Activated T-helper 1 cell treated with anti-CD3 and anti-CD28 coated beads, Interleukin-12 subunit alpha, Interleukin-12 subunit beta, Interleukin-2, Interleukin-4 antibody, amounts not matched to agents 30 ng/mL and 10 ng/mL and 1 ng/mL, durations not matched to agents 14 hours and 24 hours and 36 hours (primary cell): ENCODE measurements around the gene COL25A1. TPM values are rescaled to one million over a fixed set of nuclear protein-coding genes. Genes with fewer than 3 reads are reported as not detected.

Experiments used
- DNase-seq: peaks from one replicate; pipeline ENCODE4 v3.0.0; 2021; ENCODE audit warnings: low spot score
- H3K27ac Mint-ChIP-seq: one replicate; pipeline ENCODE4 v1.8.0; 2021; ENCODE audit warnings: mild to moderate bottlenecking, mixed read lengths
- H3K27me3 Mint-ChIP-seq: one replicate; pipeline ENCODE4 v1.8.0; 2022; ENCODE audit warnings: mild to moderate bottlenecking, moderate library complexity, mixed read lengths; ENCODE audit not compliant: insufficient read depth
- H3K36me3 Mint-ChIP-seq: one replicate; pipeline ENCODE4 v1.8.0; 2021; ENCODE audit warnings: low read depth, mixed read lengths
- H3K4me1 Mint-ChIP-seq: one replicate; pipeline ENCODE4 v1.8.0; 2021; ENCODE audit warnings: low read depth, mixed read lengths
- H3K4me3 Mint-ChIP-seq: one replicate; pipeline ENCODE4 v1.8.0; 2021; ENCODE audit warnings: mild to moderate bottlenecking, moderate library complexity, mixed read lengths
- H3K9me3 Mint-ChIP-seq: one replicate; pipeline ENCODE4 v1.8.0; 2021; ENCODE audit warnings: mixed read lengths
- intact Hi-C: fragments of 100-400 bp; cut with micrococcal nuclease; formaldehyde crosslinking; loops from one replicate; pipeline ENCODE4 v1.15.1; 2024
- total RNA-seq: library from RNA; stranded (reverse); gene quantifications from 2 replicates; pipeline ENCODE4 v1.2.3, GENCODE V29; 2022

COL25A1 gene
- total RNA-seq, 1 donor from 2014 or later = not detected

- Mint-ChIP-seq H3K36me3 (no peaks in the 10 kb centered on the region), H3K4me3 (no peak overlapping the region), H3K27ac (no peak overlapping the region), H3K27me3 (peaks cover 9% of the 10 kb centered on the region), H3K4me1 (no peaks in the 10 kb centered on the region), H3K9me3 (no peaks in the 10 kb centered on the region)
- intact Hi-C loops = no loop called here
- DNase-seq = no peak
Observed at GRCh38 chr4:109231331-109231730, 71.1 kb downstream of the COL25A1 start.

GRCh38 chr4:109229028-109229427 lies 73.4 kb downstream of the COL25A1 start:
- Mint-ChIP-seq H3K4me1 (no peaks in the 10 kb centered on the region), H3K4me3 (no peak overlapping the region), H3K27me3 (peaks cover 9% of the 10 kb centered on the region), H3K36me3 (no peaks in the 10 kb centered on the region), H3K9me3 (no peaks in the 10 kb centered on the region), H3K27ac (no peak overlapping the region)
- intact Hi-C loops = no loop called here
- DNase-seq = no peak

- Mint-ChIP-seq H3K9me3 (no peaks in the 10 kb centered on the region), H3K36me3 (no peaks in the 10 kb centered on the region), H3K4me3 (no peak overlapping the region), H3K27ac (no peak overlapping the region), H3K4me1 (no peaks in the 10 kb centered on the region), H3K27me3 (peaks cover 5% of the 10 kb centered on the region)
- DNase-seq = no peak
- intact Hi-C loops = no loop called here
Observed at GRCh38 chr4:109218288-109218687, 84.2 kb downstream of the COL25A1 start.

GRCh38 chr4:109216085-109216696 lies 86.3 kb downstream of the COL25A1 start:
- Mint-ChIP-seq H3K4me1 (no peaks in the 10 kb centered on the region), H3K4me3 (no peak overlapping the region), H3K9me3 (no peaks in the 10 kb centered on the region), H3K27me3 (peaks cover 8% of the 10 kb centered on the region), H3K27ac (no peak overlapping the region), H3K36me3 (no peaks in the 10 kb centered on the region)
- intact Hi-C loops = no loop called here
- DNase-seq = no peak

- H3K9me3 Mint-ChIP-seq = no peaks in the 10 kb centered on the region
Observed at GRCh38 chr4:109215506-109215905, 87.0 kb downstream of the COL25A1 start.

GRCh38 chr4:109214622-109215301 lies 87.7 kb downstream of the COL25A1 start:
- Mint-ChIP-seq H3K4me3 (no peak overlapping the region), H3K9me3 (no peaks in the 10 kb centered on the region), H3K27ac (no peak overlapping the region), H3K4me1 (no peaks in the 10 kb centered on the region), H3K27me3 (peaks cover 5% of the 10 kb centered on the region), H3K36me3 (no peaks in the 10 kb centered on the region)
- intact Hi-C loops = no loop called here
- DNase-seq = no peak

More at GRCh38 chr4:109215506-109215905, 87.0 kb downstream of the COL25A1 start:
- Mint-ChIP-seq H3K36me3 (no peaks in the 10 kb centered on the region), H3K4me3 (no peak overlapping the region), H3K4me1 (no peaks in the 10 kb centered on the region), H3K27me3 (peaks cover 8% of the 10 kb centered on the region), H3K27ac (no peak overlapping the region)
- intact Hi-C loops = no loop called here
- DNase-seq = no peak

- intact Hi-C loops = no loop called here
- H3K27me3 Mint-ChIP-seq = peaks cover 5% of the 10 kb centered on the region
- no peaks in the 10 kb centered on the region for H3K36me3 Mint-ChIP-seq
- no peaks in the 10 kb centered on the region for H3K9me3 Mint-ChIP-seq
- no peaks in the 10 kb centered on the region for H3K4me1 Mint-ChIP-seq
- no peak overlapping the region for H3K27ac Mint-ChIP-seq
- no peak overlapping the region for H3K4me3 Mint-ChIP-seq
- no peak for DNase-seq
Observed at GRCh38 chr4:109213056-109213455, 89.4 kb downstream of the COL25A1 start.

- DNase-seq = no peak
- Mint-ChIP-seq H3K36me3 (no peaks in the 10 kb centered on the region), H3K4me1 (no peaks in the 10 kb centered on the region), H3K9me3 (no peaks in the 10 kb centered on the region), H3K27ac (no peak overlapping the region), H3K27me3 (peaks cover 5% of the 10 kb centered on the region), H3K4me3 (no peak overlapping the region)
- intact Hi-C loops = no loop called here
Observed at GRCh38 chr4:109211671-109212070, 90.8 kb downstream of the COL25A1 start.

- H3K27ac Mint-ChIP-seq = no peak overlapping the region
- DNase-seq = no peak
- no peak overlapping the region for H3K4me3 Mint-ChIP-seq
- intact Hi-C loops = no loop called here
- no peaks in the 10 kb centered on the region for H3K9me3 Mint-ChIP-seq
- peaks cover 7% of the 10 kb centered on the region for H3K27me3 Mint-ChIP-seq
- H3K4me1 Mint-ChIP-seq = no peaks in the 10 kb centered on the region
- H3K36me3 Mint-ChIP-seq = no peaks in the 10 kb centered on the region
Observed at GRCh38 chr4:109209647-109210046, 92.8 kb downstream of the COL25A1 start.

- H3K4me1 Mint-ChIP-seq = no peaks in the 10 kb centered on the region
- H3K9me3 Mint-ChIP-seq = no peaks in the 10 kb centered on the region
- H3K27me3 Mint-ChIP-seq = peaks cover 9% of the 10 kb centered on the region
- no peak for DNase-seq
- H3K36me3 Mint-ChIP-seq = no peaks in the 10 kb centered on the region
- H3K27ac Mint-ChIP-seq = no peak overlapping the region
- H3K4me3 Mint-ChIP-seq = no peak overlapping the region
- intact Hi-C loops = no loop called here
Observed at GRCh38 chr4:109207898-109208297, 94.6 kb downstream of the COL25A1 start.

GRCh38 chr4:109207061-109207460 lies 95.4 kb downstream of the COL25A1 start:
- no peaks in the 10 kb centered on the region for H3K4me1 Mint-ChIP-seq
- no peaks in the 10 kb centered on the region for H3K36me3 Mint-ChIP-seq
- DNase-seq = no peak
- H3K9me3 Mint-ChIP-seq = no peaks in the 10 kb centered on the region
- no peak overlapping the region for H3K27ac Mint-ChIP-seq
- intact Hi-C loops = no loop called here
- H3K27me3 Mint-ChIP-seq = peaks cover 9% of the 10 kb centered on the region
- no peak overlapping the region for H3K4me3 Mint-ChIP-seq

GRCh38 chr4:109206620-109207019 lies 95.8 kb downstream of the COL25A1 start:
- Mint-ChIP-seq H3K4me1 (no peaks in the 10 kb centered on the region), H3K27me3 (peaks cover 10% of the 10 kb centered on the region), H3K36me3 (no peaks in the 10 kb centered on the region), H3K27ac (no peak overlapping the region), H3K4me3 (no peak overlapping the region), H3K9me3 (no peaks in the 10 kb centered on the region)
- no peak for DNase-seq
- intact Hi-C loops = no loop called here

GRCh38 chr4:109205186-109205585 lies 97.3 kb downstream of the COL25A1 start:
- Mint-ChIP-seq H3K27me3 (peaks cover 10% of the 10 kb centered on the region), H3K27ac (no peak overlapping the region), H3K9me3 (no peaks in the 10 kb centered on the region), H3K36me3 (no peaks in the 10 kb centered on the region), H3K4me3 (no peak overlapping the region), H3K4me1 (no peaks in the 10 kb centered on the region)
- intact Hi-C loops = no loop called here
- no peak for DNase-seq
